ENCODE data around the gene SLC27A3. TPM values are rescaled to one million over a fixed set of nuclear protein-coding genes. Genes with fewer than 3 reads are reported as not detected.

The SLC27A3 gene
- total RNA-seq, 2 experiments from 2014 or later: 5.9 to 9.3 TPM

DNA sequence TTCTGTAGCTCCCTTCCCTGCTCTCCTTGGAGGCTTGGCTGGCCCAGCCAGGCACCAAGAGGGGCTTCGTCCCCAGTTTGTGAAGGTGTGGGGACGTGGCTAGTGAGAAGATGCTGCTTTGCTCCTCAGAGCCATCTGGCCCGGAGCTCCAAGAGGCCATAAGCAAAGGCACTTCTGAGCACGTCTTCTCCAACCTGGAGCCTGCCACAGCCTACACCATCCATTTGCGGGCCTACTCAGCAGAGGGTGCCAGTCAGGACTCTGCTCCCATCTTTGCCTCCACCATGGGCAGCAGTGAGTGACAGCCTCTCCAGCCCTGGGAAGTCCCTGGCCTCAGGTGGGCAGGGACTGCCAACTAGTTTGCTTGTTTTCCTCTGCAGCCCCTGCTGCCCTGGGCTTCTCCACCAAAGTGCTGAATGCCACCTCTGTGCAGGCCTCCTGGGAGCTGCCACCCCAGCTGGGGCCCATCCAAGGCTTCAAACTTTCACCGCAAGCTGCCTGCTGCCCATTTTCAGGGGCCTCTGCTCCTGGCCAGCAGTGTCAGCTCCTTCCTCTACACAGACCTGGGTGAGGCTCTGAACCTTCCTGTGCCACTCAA is 25.9 kb downstream of the SLC27A3 start:
- no peak for ATAC-seq
- Mint-ChIP-seq H3K27me3 (no peaks in the 10 kb centered on the region), H3K4me1 (peaks cover 24% of the 10 kb centered on the region), H3K9me3 (ENCODE audit: low read depth) (no peaks in the 10 kb centered on the region), H3K36me3 (ENCODE audit: low read depth) (peaks cover 5% of the 10 kb centered on the region), H3K4me3 (no peak overlapping the region), H3K27ac (no peak overlapping the region)
- no peak for DNase-seq
- CTCF ChIA-PET: interaction anchor here (0.6 to 1.0 kb wide), 3 partner anchors 13 to 789 kb away, joined by 3 read pairs; no protein-coding TSS in a partner anchor
- intact Hi-C loops (cut with DNase I, micrococcal nuclease): no loop called here
- POLR2A ChIA-PET: no interaction called here

DNA sequence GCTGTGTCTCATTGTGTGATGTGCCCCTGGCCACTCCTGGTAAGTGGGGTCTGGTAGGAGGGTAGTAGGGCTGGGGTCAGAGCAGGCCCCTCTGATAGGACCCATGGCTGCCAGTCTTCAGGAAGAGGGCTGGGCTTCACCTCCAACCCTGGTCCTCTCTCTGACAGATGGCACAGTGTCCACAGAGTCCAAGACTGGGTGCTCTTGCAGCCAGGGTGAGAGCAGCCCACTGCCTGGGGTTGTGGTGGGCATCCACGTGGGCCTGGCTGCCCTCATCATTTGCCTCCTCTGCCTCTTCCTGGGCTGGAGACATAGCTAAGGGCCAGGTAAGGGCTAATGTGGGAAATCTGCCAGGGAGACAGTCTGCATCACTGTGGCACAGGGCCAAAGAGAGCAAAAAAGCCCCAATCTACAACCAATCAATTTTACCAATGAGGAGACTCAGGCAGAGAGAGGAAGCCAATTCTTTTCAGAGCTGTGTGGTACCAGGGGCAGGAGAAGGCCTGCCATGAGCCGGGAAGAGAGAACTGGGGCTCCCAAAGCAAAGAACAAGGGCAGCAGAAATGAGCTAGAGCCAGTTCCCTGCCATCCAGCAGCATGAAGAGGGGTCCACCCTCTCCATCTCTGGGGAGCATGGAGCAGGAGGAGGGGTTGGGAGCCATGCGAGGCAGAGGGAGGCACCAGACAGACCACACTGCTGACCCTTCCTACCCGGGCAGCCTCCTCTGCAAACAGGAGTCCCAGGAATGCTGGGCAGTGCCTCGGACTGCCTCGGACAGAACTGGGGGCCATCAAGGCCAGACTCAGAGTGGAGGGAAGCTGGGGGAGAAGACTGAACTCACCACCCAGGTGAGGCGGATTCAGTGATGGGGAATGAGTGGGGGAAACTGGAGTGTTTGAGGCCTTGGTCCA is 26.8 kb downstream of the SLC27A3 start:
- ChIA-PET POLR2A (no interaction called here), CTCF (interaction anchor here (1.0 kb wide), 1 partner anchor 12 kb away, joined by 3 read pairs; no protein-coding TSS in a partner anchor)
- H3K4me3 Mint-ChIP-seq: no peak overlapping the region
- ATAC-seq: no peak
- H3K9me3 Mint-ChIP-seq (ENCODE audit: low read depth): no peaks in the 10 kb centered on the region
- DNase-seq: no peak
- H3K27ac Mint-ChIP-seq: no peak overlapping the region
- H3K4me1 Mint-ChIP-seq: peaks cover 30% of the 10 kb centered on the region
- no peaks in the 10 kb centered on the region for H3K27me3 Mint-ChIP-seq
- intact Hi-C loops (cut with DNase I, micrococcal nuclease): no loop called here
- peaks cover 6% of the 10 kb centered on the region for H3K36me3 Mint-ChIP-seq (ENCODE audit: low read depth)

DNA sequence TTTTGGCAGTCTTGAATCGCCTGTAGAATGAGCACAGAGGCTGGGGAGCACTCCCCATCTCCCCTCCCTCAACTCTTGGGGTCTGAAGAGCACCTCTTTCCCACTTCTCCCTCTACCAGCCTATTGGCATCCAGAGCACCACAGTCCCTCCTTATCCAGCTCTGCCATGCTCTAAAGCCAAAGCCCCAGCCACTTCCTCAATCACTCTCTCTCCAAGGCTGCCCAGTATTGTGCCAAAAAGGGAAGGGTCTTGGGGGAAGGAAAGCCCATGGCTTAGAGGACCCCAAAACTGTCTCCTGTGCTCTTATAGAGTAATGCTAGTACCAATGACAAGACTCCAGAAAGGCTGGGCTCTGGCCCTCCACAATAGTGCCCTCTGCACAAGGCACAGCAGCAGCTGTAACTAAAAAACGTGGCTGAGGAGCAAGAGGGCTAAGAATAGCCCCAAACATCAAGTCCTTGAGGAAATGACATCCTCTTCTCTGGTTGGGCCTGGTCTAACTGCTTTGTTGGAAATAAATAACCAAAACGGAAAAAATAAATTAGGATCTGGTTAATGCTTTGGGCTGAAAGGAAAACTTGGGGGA is 28.4 kb downstream of the SLC27A3 start:
- ChIA-PET CTCF (interaction anchor here (0.8 to 3.4 kb wide), 3 partner anchors 49 to 183 kb away, joined by 3 to 14 read pairs (median 3); partner anchors contain the start of genes DENND4B and RAB13), POLR2A (no interaction called here)
- intact Hi-C loops (cut with DNase I, micrococcal nuclease): loop anchor here in 1 of 2 experiments (2.0 kb wide), 1 partner anchor 119 kb away; the partner anchor contains the start of gene GATAD2B
- ATAC-seq (no peak), DNase-seq (no peak)
- Mint-ChIP-seq H3K27ac (peak overlapping the region; percentile 78), H3K4me3 (no peak overlapping the region), H3K27me3 (no peaks in the 10 kb centered on the region), H3K36me3 (ENCODE audit: low read depth) (peaks cover 11% of the 10 kb centered on the region), H3K4me1 (peaks cover 30% of the 10 kb centered on the region), H3K9me3 (ENCODE audit: low read depth) (no peaks in the 10 kb centered on the region)

DNA sequence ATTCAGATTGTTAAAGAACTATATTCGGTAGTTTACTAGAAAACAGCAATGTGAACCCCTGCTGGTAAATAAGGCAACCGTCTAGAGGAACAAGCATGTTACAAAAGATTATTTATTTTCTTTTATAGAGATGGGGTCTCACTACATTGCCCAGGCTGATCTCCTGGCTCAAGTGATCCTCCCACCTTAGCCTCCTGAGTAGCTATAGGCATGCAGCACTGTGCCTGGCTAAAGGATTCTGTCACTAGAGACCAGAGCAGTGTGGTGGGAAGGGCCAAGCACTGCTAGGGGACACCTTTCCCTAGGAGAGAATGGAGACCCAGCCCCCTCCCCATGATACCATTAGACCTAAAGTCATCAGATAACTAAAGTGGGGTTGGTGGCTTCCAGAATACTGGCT is 28.9 kb downstream of the SLC27A3 start:
- no peak overlapping the region for H3K4me3 Mint-ChIP-seq
- DNase-seq: no peak
- ATAC-seq: no peak
- H3K27ac Mint-ChIP-seq: peak overlapping the region; percentile 78
- POLR2A ChIA-PET: no interaction called here
- CTCF ChIA-PET: interaction anchor here (0.8 to 3.4 kb wide), 5 partner anchors 13 to 182 kb away, joined by 3 to 14 read pairs (median 3); partner anchors contain the start of genes DENND4B and RAB13
- intact Hi-C loops (cut with DNase I, micrococcal nuclease): loop anchor here in 1 of 2 experiments (2.0 kb wide), 1 partner anchor 119 kb away; the partner anchor contains the start of gene GATAD2B
- H3K4me1 Mint-ChIP-seq: peaks cover 30% of the 10 kb centered on the region
- no peaks in the 10 kb centered on the region for H3K27me3 Mint-ChIP-seq
- no peaks in the 10 kb centered on the region for H3K9me3 Mint-ChIP-seq (ENCODE audit: low read depth)
- peaks cover 11% of the 10 kb centered on the region for H3K36me3 Mint-ChIP-seq (ENCODE audit: low read depth)

DNA sequence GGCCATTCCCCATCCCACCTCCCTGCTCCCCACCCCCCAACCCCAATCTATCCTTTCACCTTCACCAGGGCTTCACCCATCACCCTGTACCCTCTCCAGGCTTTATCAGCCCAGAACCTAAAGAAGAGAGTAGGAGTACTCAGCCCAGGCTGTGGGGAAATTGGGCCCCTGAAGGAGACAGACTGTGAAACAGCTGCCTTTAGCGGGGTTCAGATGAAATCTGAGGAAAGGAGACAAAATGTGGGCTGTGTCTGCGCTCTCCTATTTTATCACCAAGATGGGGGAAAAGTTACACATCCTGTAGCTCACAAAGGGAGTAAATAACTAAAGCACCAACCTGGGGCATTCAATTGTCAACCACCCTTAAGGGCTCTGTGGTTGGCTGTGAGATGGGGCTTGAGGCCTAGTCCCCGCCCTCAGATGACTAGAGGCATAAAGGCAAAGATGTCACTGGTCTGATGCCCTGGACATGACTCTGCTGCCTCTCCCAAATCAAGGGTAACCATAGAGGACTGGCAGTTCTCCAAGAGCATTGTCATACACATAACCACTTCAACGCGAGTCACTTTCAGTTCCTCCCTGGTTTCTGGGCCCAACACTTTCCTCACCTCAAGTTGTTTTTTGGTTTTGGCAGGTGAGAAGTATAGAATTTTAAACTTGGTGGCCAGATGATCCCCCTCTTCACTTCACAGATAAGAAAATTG is 30.0 kb downstream of the SLC27A3 start:
- H3K36me3 Mint-ChIP-seq (ENCODE audit: low read depth): peaks cover 21% of the 10 kb centered on the region
- ATAC-seq (peak; percentile 98), DNase-seq (peak; percentile 87)
- peak overlapping the region; percentile 28 for H3K4me3 Mint-ChIP-seq
- H3K27me3 Mint-ChIP-seq: no peaks in the 10 kb centered on the region
- H3K9me3 Mint-ChIP-seq (ENCODE audit: low read depth): no peaks in the 10 kb centered on the region
- ChIA-PET CTCF (interaction anchor here (0.6 to 3.4 kb wide), 8 partner anchors 8 to 181 kb away, joined by 3 to 14 read pairs (median 4); partner anchors contain the start of gene RAB13), POLR2A (interaction anchor here (0.6 to 0.9 kb wide), 4 partner anchors 44 to 188 kb away, joined by 3 to 5 read pairs (median 4); partner anchors contain the start of gene CREB3L4)
- peak overlapping the region; percentile 85 for H3K27ac Mint-ChIP-seq
- intact Hi-C loops (cut with DNase I, micrococcal nuclease): loop anchor here (1.0 to 5.0 kb wide), 10 partner anchors 22 to 377 kb away; partner anchors contain the start of genes CREB3L4 (in 1 of the 2), DENND4B (in 1 of the 2), GATAD2B (in 1 of the 2) and JTB (in 1 of the 2)
- H3K4me1 Mint-ChIP-seq: peaks cover 30% of the 10 kb centered on the region

DNA sequence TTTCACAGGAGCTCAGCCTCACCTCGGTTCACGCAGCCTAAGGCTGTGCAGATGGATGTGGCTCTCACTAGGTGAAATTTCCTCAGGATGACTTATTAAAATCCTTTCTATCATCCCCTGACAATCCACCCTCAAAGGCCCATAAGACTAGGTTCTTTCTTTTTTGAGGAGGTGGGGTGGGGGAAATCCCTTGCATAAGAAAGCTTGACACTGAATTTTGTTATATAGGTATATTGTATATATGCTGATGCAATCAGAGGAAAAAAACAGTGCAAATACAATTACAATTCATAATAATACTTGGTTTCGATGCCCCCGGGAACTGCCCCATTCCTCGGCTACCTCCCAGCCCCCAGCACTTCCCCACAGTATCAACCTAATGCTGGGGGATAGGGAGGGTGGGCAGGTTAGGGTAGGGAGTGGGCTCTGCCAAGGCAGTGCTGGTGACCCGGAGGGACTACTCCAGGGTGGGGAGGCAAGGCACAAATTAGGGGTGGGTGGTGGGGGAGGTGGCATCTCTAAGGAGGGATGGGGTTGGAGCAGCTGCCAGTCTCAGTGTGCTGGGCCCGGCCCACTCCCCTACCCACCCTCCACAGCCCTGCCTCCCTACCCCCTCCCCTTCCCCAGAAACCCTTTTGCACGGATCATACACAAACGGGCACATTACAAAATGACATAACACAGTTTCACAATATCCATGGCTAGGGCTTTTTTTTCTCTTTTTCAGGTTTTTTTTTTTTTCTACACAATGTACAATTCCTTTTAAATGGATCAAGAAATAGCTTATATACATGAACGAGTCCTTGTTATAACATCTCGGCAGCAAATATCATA is 30.9 kb downstream of the SLC27A3 start:
- ChIA-PET CTCF (interaction anchor here (0.7 to 3.4 kb wide), 5 partner anchors 8 to 180 kb away, joined by 3 to 14 read pairs (median 4); partner anchors contain the start of gene RAB13), POLR2A (interaction anchor here (0.6 to 0.9 kb wide), 3 partner anchors 45 to 624 kb away, joined by 3 to 4 read pairs (median 3); no protein-coding TSS in a partner anchor)
- intact Hi-C loops (cut with DNase I, micrococcal nuclease): loop anchor here (1.0 to 5.0 kb wide), 10 partner anchors 23 to 376 kb away; partner anchors contain the start of genes CREB3L4 (in 1 of the 2), DENND4B (in 1 of the 2), GATAD2B (in 1 of the 2) and JTB (in 1 of the 2)
- DNase-seq: peak; percentile 35
- peak overlapping the region; percentile 85 for H3K27ac Mint-ChIP-seq
- peak overlapping the region; percentile 28 for H3K4me3 Mint-ChIP-seq
- H3K27me3 Mint-ChIP-seq: no peaks in the 10 kb centered on the region
- peaks cover 29% of the 10 kb centered on the region for H3K36me3 Mint-ChIP-seq (ENCODE audit: low read depth)
- H3K4me1 Mint-ChIP-seq: peaks cover 30% of the 10 kb centered on the region
- peak; percentile 50 for ATAC-seq
- H3K9me3 Mint-ChIP-seq (ENCODE audit: low read depth): no peaks in the 10 kb centered on the region

DNA sequence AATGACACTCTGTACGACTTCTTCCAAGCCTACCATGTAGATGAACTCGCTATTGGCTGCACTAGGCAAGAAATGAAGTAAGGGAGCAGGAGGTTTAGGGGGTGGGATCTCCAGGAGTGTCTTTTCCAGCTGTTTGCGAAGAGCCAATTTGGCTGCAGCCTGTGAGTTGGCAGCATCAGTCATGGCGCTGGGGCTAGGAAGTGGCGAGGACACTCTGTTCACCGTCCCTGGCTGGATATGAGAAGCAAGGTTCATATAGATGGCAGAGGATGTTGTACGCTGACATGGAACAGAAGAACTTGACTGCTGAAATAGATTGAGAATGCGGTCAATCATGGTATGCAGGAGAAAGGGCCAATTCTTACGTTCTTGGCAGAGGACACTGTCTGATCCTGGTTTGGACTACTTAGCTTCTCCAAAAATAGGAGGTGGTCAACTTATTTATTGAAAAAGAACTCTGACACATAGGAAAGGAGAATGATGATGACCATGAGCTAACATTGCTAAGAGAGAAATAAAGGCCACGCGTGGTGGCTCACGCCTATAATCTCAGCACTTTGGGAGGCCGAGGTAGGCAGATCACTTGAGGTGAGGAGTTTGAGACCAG is 41.2 kb downstream of the SLC27A3 start:
- Mint-ChIP-seq H3K9me3 (ENCODE audit: low read depth) (no peaks in the 10 kb centered on the region), H3K4me1 (no peaks in the 10 kb centered on the region), H3K27me3 (no peaks in the 10 kb centered on the region), H3K4me3 (no peak overlapping the region), H3K27ac (no peak overlapping the region), H3K36me3 (ENCODE audit: low read depth) (peaks cover 38% of the 10 kb centered on the region)
- CTCF ChIA-PET: interaction anchor here (0.7 to 0.9 kb wide), 2 partner anchors 19 to 35 kb away, joined by 3 to 5 read pairs; no protein-coding TSS in a partner anchor
- DNase-seq (no peak), ATAC-seq (no peak)
- POLR2A ChIA-PET: no interaction called here
- intact Hi-C loops (cut with DNase I, micrococcal nuclease): no loop called here

DNA sequence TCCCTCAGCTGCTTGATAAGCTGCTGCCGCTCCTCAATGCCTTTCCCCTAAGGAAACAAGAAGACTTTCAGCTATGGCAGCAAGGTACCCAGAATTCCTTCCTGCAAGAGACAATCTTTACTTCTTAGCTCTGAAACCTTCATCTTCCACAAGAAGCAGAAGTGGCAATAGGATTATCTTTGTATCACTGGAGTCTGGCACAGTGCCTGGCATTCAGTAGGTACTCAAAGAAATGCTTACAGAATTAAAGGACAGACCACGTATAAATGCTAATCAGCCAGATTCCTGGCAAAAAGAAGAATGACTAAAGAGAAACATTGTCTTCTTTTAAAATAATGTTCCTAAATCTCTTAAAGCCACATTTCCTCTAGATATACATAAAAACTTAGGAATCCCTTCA is 43.7 kb downstream of the SLC27A3 start:
- ChIA-PET POLR2A (interaction anchor here (0.7 kb wide), 1 partner anchor 47 kb away, joined by 3 read pairs; no protein-coding TSS in a partner anchor), CTCF (interaction anchor here (0.6 to 1.3 kb wide), 4 partner anchors 8 to 164 kb away, joined by 3 to 5 read pairs (median 4); no protein-coding TSS in a partner anchor)
- Mint-ChIP-seq H3K27ac (no peak overlapping the region), H3K36me3 (ENCODE audit: low read depth) (peaks cover 29% of the 10 kb centered on the region), H3K9me3 (ENCODE audit: low read depth) (no peaks in the 10 kb centered on the region), H3K27me3 (no peaks in the 10 kb centered on the region), H3K4me3 (no peak overlapping the region), H3K4me1 (no peaks in the 10 kb centered on the region)
- intact Hi-C loops (cut with DNase I, micrococcal nuclease): no loop called here
- ATAC-seq (no peak), DNase-seq (no peak)

DNA sequence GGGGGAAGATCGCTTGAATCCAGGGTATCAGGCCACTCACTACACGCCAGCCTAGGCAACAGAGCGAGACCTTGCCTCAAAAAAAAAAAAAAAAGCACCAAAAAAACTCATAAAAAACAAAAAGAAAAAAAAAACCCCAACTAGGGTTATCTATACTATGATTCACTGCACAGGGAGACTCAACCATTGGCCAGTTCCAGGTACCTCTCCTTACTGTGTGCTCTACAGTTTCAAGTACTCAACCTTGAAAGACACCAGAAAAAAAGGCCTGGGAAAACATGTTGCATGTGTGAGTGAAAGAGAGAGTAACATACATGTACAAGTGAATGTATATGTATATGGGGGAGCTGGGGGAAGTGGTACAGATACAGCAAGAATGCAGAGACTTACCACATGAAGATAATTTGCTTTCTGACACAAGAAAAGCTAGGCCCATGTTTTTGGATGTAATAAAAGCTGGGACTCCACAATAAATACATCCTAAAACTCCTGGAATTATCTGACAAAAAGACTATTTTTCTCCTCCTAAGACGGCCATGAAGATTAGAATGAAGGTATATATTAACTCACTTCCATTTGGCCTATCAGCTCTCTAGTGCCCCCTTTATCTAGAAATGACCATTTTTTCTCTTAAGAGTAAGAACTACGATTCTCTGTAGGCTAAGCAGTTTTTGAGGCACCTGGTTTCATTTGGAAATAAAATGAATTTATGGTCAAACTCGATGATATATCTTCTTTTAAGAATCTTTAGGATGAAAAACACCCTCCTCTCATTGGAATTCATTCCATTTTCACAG is 52.2 kb downstream of the SLC27A3 start:
- no peaks in the 10 kb centered on the region for H3K27me3 Mint-ChIP-seq
- intact Hi-C loops (cut with DNase I, micrococcal nuclease): no loop called here
- H3K36me3 Mint-ChIP-seq (ENCODE audit: low read depth): peaks cover 23% of the 10 kb centered on the region
- H3K4me3 Mint-ChIP-seq: no peak overlapping the region
- CTCF ChIA-PET: interaction anchor here (0.7 to 1.6 kb wide), 8 partner anchors 9 to 159 kb away, joined by 3 to 5 read pairs (median 3); no protein-coding TSS in a partner anchor
- DNase-seq (no peak), ATAC-seq (peak; percentile 80)
- H3K27ac Mint-ChIP-seq: peak overlapping the region; percentile 47
- H3K9me3 Mint-ChIP-seq (ENCODE audit: low read depth): no peaks in the 10 kb centered on the region
- H3K4me1 Mint-ChIP-seq: peaks cover 7% of the 10 kb centered on the region
- POLR2A ChIA-PET: interaction anchor here (0.7 kb wide), 1 partner anchor 94 kb away, joined by 4 read pairs; no protein-coding TSS in a partner anchor

All from activated CD4-positive, alpha-beta T cell treated with anti-CD3 and anti-CD28 coated beads for 36 hours (primary cell).